IMR-90 (cell line): ENCODE measurements around the gene ERCC4. TPM values are rescaled to one million over a fixed set of nuclear protein-coding genes. Genes with fewer than 3 reads are reported as not detected.

Experiments
- ATAC-seq: fragments of 200-7000 bp; cut with Tn5 transposase; 2 replicates; pipeline ENCODE4 v1.9.1; 2020; ENCODE audit warnings: low read depth, mild to moderate bottlenecking, moderate library complexity
- BruUV-seq: library from RNA; stranded (reverse); fragments of 400-500 nt; replicated peaks from 2 replicates; lab custom pipeline; 2021; lab: Mats Ljungman, UMichigan
- CTCF ChIA-PET: fragments of 300-600 bp; formaldehyde crosslinking; extraction: SDS; loops from one replicate; lab custom pipeline; 2021; ENCODE audit warnings: antibody characterized with exemption; lab: Yijun Ruan, JAX
- POLR2A ChIA-PET: fragments of 300-600 bp; sonication (Branson Sonifier 250); formaldehyde crosslinking; loops from one replicate; lab custom pipeline; 2022; ENCODE audit warnings: antibody characterized with exemption; ENCODE audit not compliant: unreplicated experiment; lab: Charles Lee
- DNase-seq: peaks from one replicate; pipeline ENCODE4 v3.0.0; 2013
- H2AFZ ChIP-seq: replicated peaks from 2 replicates; pipeline ENCODE3; 2013; ENCODE audit warnings: low read length, mild to moderate bottlenecking; ENCODE audit not compliant: poor library complexity
- H2AK5ac ChIP-seq: 2 replicates; pipeline ENCODE4 v1.6.1; 2013; ENCODE audit warnings: low read depth, low read length, inconsistent platforms
- H2AK9ac ChIP-seq: replicated peaks from 2 replicates; pipeline ENCODE3; 2013; ENCODE audit warnings: mild to moderate bottlenecking, low read depth, low read length, moderate library complexity; ENCODE audit not compliant: poor library complexity
- H2BK120ac ChIP-seq: 2 replicates; pipeline ENCODE4 v1.6.1; 2013; ENCODE audit warnings: low read depth, low read length, inconsistent platforms
- H2BK15ac ChIP-seq: 3 replicates; pipeline ENCODE4 v1.6.1; 2013; ENCODE audit warnings: low read depth, low read length, inconsistent platforms
- H2BK20ac ChIP-seq: 2 replicates; pipeline ENCODE4 v1.6.1; 2013; ENCODE audit warnings: low read depth, mild to moderate bottlenecking, inconsistent platforms, low read length, moderate library complexity
- H2BK5ac ChIP-seq: 2 replicates; pipeline ENCODE4 v1.6.1; 2013; ENCODE audit warnings: mild to moderate bottlenecking, low read depth, low read length, inconsistent platforms; ENCODE audit not compliant: poor library complexity, severe bottlenecking
- H3K14ac ChIP-seq: replicated peaks from 2 replicates; pipeline ENCODE4 v1.6.1; 2013; ENCODE audit warnings: low read depth, low read length, inconsistent platforms
- H3K18ac ChIP-seq: 2 replicates; pipeline ENCODE4 v1.6.1; 2013; ENCODE audit warnings: low read depth, low read length, control low read depth
- H3K23ac ChIP-seq: 2 replicates; pipeline ENCODE4 v1.6.1; 2013; ENCODE audit warnings: low read depth, low read length, inconsistent platforms
- H3K27ac ChIP-seq: 2 replicates; pipeline ENCODE4 v1.5.1; 2013; ENCODE audit warnings: mild to moderate bottlenecking, control low read depth, low read length; ENCODE audit not compliant: insufficient read depth
- H3K27me3 ChIP-seq: 2 replicates; pipeline ENCODE4 v1.6.1; 2013; ENCODE audit warnings: low read length; ENCODE audit not compliant: control insufficient read depth, insufficient read depth
- H3K36me3 ChIP-seq: 2 replicates; pipeline ENCODE4 v1.6.1; 2013; ENCODE audit warnings: low read length, mixed read lengths; ENCODE audit not compliant: control insufficient read depth, insufficient read depth
- H3K4ac ChIP-seq: 2 replicates; pipeline ENCODE4 v1.6.1; 2013; ENCODE audit warnings: low read depth, low read length, inconsistent platforms
- H3K4me1 ChIP-seq: 2 replicates; pipeline ENCODE4 v1.6.1; 2013; ENCODE audit warnings: low read length, mixed read lengths; ENCODE audit not compliant: control insufficient read depth, insufficient read depth
- H3K4me2 ChIP-seq: 2 replicates; pipeline ENCODE4 v1.6.1; 2013; ENCODE audit warnings: low read depth, mild to moderate bottlenecking, control low read depth, low read length, moderate library complexity
- H3K4me3 ChIP-seq: 2 replicates; pipeline ENCODE4 v1.5.1; 2013; ENCODE audit warnings: low read depth, mild to moderate bottlenecking, control low read depth, low read length, moderate library complexity; ENCODE audit not compliant: insufficient read depth
- H3K56ac ChIP-seq: 2 replicates; pipeline ENCODE4 v1.6.1; 2013; ENCODE audit warnings: low read length, inconsistent platforms; ENCODE audit not compliant: insufficient read depth; ENCODE audit errors: extremely low read depth
- H3K79me1 ChIP-seq, 2 experiments: 2 replicates each; pipeline ENCODE4 v1.6.1; 2013; ENCODE audit warnings: low read length in 2 of 2, inconsistent platforms in 1 of 2, low read depth in 1 of 2
- H3K9ac ChIP-seq: 2 replicates; pipeline ENCODE4 v1.6.1; 2013; ENCODE audit warnings: low read depth, low read length, control low read depth
- H3K9me1 ChIP-seq: 2 replicates; pipeline ENCODE4 v1.6.1; 2013; ENCODE audit warnings: low read length, inconsistent platforms; ENCODE audit not compliant: insufficient read depth
- H3K9me3 ChIP-seq: 2 replicates; pipeline ENCODE4 v1.6.1; 2013; ENCODE audit warnings: low read length; ENCODE audit not compliant: control insufficient read depth, insufficient read depth
- H4K20me1 ChIP-seq: 2 replicates; pipeline ENCODE4 v1.6.1; 2013; ENCODE audit warnings: low read length, inconsistent platforms; ENCODE audit not compliant: insufficient read depth
- H4K5ac ChIP-seq: 2 replicates; pipeline ENCODE4 v1.6.1; 2013; ENCODE audit warnings: mild to moderate bottlenecking, low read depth, low read length, control low read depth
- H4K8ac ChIP-seq, 2 experiments: 2 replicates each; pipeline ENCODE4 v1.6.1; 2013; ENCODE audit warnings: low read depth in 2 of 2, low read length in 2 of 2, control low read depth in 1 of 2, inconsistent platforms in 1 of 2
- H4K91ac ChIP-seq: 2 replicates; pipeline ENCODE4 v1.6.1; 2013; ENCODE audit warnings: low read depth, low read length, inconsistent platforms; ENCODE audit not compliant: insufficient read depth
- BHLHE40 ChIP-seq: fragments of 150-350 bp; IDR thresholded peaks from 2 replicates; pipeline ENCODE4 v1.6.1; 2016; ENCODE audit warnings: mild to moderate bottlenecking, low read depth, low read length
- CEBPB ChIP-seq: IDR thresholded peaks from 2 replicates; pipeline ENCODE4 v1.6.1; 2012; ENCODE audit warnings: low read depth, low read length, improper control_type of control experiment
- CHD1 ChIP-seq: IDR thresholded peaks from 2 replicates; pipeline ENCODE4 v1.6.1; 2012; ENCODE audit warnings: low read depth, low read length, improper control_type of control experiment
- FOS ChIP-seq: fragments of 150-350 bp; IDR thresholded peaks from 2 replicates; pipeline ENCODE4 v1.6.1; 2016; ENCODE audit warnings: low read depth, low read length
- MAZ ChIP-seq: IDR thresholded peaks from 2 replicates; pipeline ENCODE4 v1.6.1; 2012; ENCODE audit warnings: low read depth, mild to moderate bottlenecking, low read length, improper control_type of control experiment, moderate library complexity, borderline replicate concordance
- MXI1 ChIP-seq: IDR thresholded peaks from 2 replicates; pipeline ENCODE4 v1.6.1; 2012; ENCODE audit warnings: low read depth, mild to moderate bottlenecking, low read length, moderate library complexity, borderline replicate concordance
- NFE2L2 ChIP-seq: fragments of 150-350 bp; IDR thresholded peaks from 2 replicates; pipeline ENCODE4 v1.6.1; 2016; ENCODE audit warnings: low read depth, mild to moderate bottlenecking, low read length
- POLR2A ChIP-seq: IDR thresholded peaks from 2 replicates; pipeline ENCODE4 v1.6.1; 2012; ENCODE audit warnings: mild to moderate bottlenecking, low read depth, low read length
- RAD21 ChIP-seq: IDR thresholded peaks from 2 replicates; pipeline ENCODE4 v1.6.1; 2012; ENCODE audit warnings: low read length, improper control_type of control experiment
- RCOR1 ChIP-seq: IDR thresholded peaks from 2 replicates; pipeline ENCODE4 v1.6.1; 2012; ENCODE audit warnings: mild to moderate bottlenecking, low read length, improper control_type of control experiment; ENCODE audit not compliant: insufficient replicate concordance
- RFX5 ChIP-seq: IDR thresholded peaks from 2 replicates; pipeline ENCODE4 v1.8.0; 2012; ENCODE audit warnings: low read depth, mild to moderate bottlenecking, low read length, moderate library complexity
- SMC3 ChIP-seq: fragments of 150-350 bp; IDR thresholded peaks from 2 replicates; pipeline ENCODE4 v1.6.1; 2016; ENCODE audit warnings: low read depth, mild to moderate bottlenecking, antibody characterized with exemption, low read length, moderate library complexity
- WGBS, 2 experiments: methylation state at CpG; one replicate each; pipeline versions ENCODE4 v1.1.5 to v1.1.7; 2013; ENCODE audit warnings: missing lambda C conversion rate in 2 of 2; ENCODE audit not compliant: insufficient read length in 1 of 2; ENCODE audit errors: extremely low coverage in 2 of 2; 5-methylcytosine and 5-hydroxymethylcytosine counted together
- dilution Hi-C: fragments of 300-500 bp; cut with HindIII; formaldehyde crosslinking; loops from one replicate; pipeline ENCODE4 v1.14.3; 2018; ENCODE audit warnings: low sequenced_read_pairs; ENCODE audit not compliant: unreplicated experiment
- in situ Hi-C: fragments of 300-500 bp; cut with MboI; formaldehyde crosslinking; loops from 3 replicates; pipeline ENCODE4 v1.14.3; 2019; ENCODE audit warnings: low sequenced_read_pairs, inconsistent platforms, mixed read lengths
- intact Hi-C: fragments of 100-400 bp; cut with micrococcal nuclease; formaldehyde crosslinking; loops from 2 replicates; pipeline ENCODE4 v1.10.0; 2022
- polyA plus RNA-seq, 3 experiments: library from polyadenylated mRNA; depleted of rRNA; stranded (reverse); fragments of >200 nt; gene quantifications; 2 replicates each; pipeline ENCODE4 v1.2.3, GENCODE V29; 2012; ENCODE audit warnings: low replicate concordance in 1 of 3
- total RNA-seq: library from RNA; depleted of rRNA; stranded (reverse); fragments of >200 nt; gene quantifications from 2 replicates; pipeline ENCODE4 v1.2.3, GENCODE V29; 2012
- TF ChIP-seq, protein P1 (sequence below): fragments of 150-350 bp; IDR thresholded peaks from 2 replicates; pipeline ENCODE4 v1.6.1; 2017; ENCODE audit warnings: mild to moderate bottlenecking, antibody characterized with exemption, low read length, low read depth
- TF ChIP-seq, protein P2 (sequence below): fragments of 150-350 bp; IDR thresholded peaks from 2 replicates; pipeline ENCODE4 v1.6.1; 2016; ENCODE audit warnings: low read depth, mild to moderate bottlenecking, low read length, moderate library complexity, borderline replicate concordance
- TF ChIP-seq, protein P3 (sequence below): conservative IDR thresholded peaks from 2 replicates; pipeline ENCODE4 v1.5.1; 2012; ENCODE audit warnings: mild to moderate bottlenecking, low read depth, low read length, improper control_type of control experiment

ERCC4 gene
- total and polyA plus RNA-seq, 2 of the 4 experiments (the other 2 are of a cell fraction): 2.9 to 19.2 TPM

DNA sequence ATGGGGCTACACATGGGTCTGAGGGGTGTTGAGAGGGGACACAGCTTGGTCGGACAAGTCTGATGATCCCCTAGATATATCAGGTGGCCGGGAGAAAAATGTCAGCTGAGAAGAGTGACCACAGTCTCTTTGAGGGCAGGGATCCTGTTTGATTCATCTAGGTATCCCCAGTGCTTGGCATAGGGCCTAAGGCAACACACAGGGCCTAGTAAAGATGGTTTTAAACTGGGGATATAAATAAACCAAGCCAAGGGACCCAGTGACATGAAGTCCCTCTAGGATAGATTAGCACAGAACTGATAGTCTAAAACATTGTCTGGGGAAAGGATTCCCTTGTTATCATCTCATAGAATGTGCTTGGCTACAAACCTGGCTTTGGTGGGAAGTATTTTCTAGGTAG lies 1.4 kb downstream of the ERCC4 start:
- Histone ChIP-seq H3K4ac (peak overlapping the region; percentile 93; the same call in 1 of the 2 replicates), H3K4me1 (peaks cover 7% of the 10 kb centered on the region), H4K5ac (no peak overlapping the region; the same call in 1 of the 2 replicates), H3K18ac (no peak overlapping the region), H3K4me2 (peak overlapping the region; percentile 86; the same call in 1 of the 2 replicates), H4K8ac (peak overlapping the region; percentile 94 to 96; a peak in 2 of 4 replicates), H2AK5ac (no peak overlapping the region), H3K79me1 (peaks cover 18 to 19% of the 10 kb centered on the region in 2 experiments), H3K56ac (no peak overlapping the region), H3K27me3 (no peaks in the 10 kb centered on the region), H2AFZ (no peak overlapping the region), H2BK15ac (no peak overlapping the region), H3K23ac (peak overlapping the region; percentile 82), H3K9ac (peak overlapping the region; percentile 92; the same call in 1 of the 2 replicates), H2BK120ac (no peak overlapping the region), H3K9me1 (peaks cover 7% of the 10 kb centered on the region), H3K9me3 (no peaks in the 10 kb centered on the region), H3K4me3 (no peak overlapping the region), H3K27ac (no peak overlapping the region), H2AK9ac (peak overlapping the region; percentile 92), H3K14ac (no peak overlapping the region), H4K20me1 (peaks cover 3% of the 10 kb centered on the region; the same call in 1 of the 2 replicates), H2BK20ac (no peak overlapping the region), H4K91ac (no peak overlapping the region), H2BK5ac (no peak overlapping the region), H3K36me3 (peaks cover 2% of the 10 kb centered on the region)
- no TSS peak for BruUV-seq
- no CpG with 5 or more reads among the region's 2 CpGs for WGBS, 2 experiments
- TF ChIP-seq RAD21 (no peak), POLR2A (no peak), FOS (no peak), MAZ (no peak), NFE2L2 (no peak), SMC3 (no peak), MXI1 (no peak), CEBPB (no peak), RCOR1 (no peak), CHD1 (no peak), BHLHE40 (no peak), RFX5 (no peak)
- TF ChIP-seq, protein P1, sequence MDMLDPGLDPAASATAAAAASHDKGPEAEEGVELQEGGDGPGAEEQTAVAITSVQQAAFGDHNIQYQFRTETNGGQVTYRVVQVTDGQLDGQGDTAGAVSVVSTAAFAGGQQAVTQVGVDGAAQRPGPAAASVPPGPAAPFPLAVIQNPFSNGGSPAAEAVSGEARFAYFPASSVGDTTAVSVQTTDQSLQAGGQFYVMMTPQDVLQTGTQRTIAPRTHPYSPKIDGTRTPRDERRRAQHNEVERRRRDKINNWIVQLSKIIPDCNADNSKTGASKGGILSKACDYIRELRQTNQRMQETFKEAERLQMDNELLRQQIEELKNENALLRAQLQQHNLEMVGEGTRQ: no peak
- TF ChIP-seq, protein P2, sequence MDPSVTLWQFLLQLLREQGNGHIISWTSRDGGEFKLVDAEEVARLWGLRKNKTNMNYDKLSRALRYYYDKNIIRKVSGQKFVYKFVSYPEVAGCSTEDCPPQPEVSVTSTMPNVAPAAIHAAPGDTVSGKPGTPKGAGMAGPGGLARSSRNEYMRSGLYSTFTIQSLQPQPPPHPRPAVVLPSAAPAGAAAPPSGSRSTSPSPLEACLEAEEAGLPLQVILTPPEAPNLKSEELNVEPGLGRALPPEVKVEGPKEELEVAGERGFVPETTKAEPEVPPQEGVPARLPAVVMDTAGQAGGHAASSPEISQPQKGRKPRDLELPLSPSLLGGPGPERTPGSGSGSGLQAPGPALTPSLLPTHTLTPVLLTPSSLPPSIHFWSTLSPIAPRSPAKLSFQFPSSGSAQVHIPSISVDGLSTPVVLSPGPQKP: no peak
- TF ChIP-seq, protein P3, sequence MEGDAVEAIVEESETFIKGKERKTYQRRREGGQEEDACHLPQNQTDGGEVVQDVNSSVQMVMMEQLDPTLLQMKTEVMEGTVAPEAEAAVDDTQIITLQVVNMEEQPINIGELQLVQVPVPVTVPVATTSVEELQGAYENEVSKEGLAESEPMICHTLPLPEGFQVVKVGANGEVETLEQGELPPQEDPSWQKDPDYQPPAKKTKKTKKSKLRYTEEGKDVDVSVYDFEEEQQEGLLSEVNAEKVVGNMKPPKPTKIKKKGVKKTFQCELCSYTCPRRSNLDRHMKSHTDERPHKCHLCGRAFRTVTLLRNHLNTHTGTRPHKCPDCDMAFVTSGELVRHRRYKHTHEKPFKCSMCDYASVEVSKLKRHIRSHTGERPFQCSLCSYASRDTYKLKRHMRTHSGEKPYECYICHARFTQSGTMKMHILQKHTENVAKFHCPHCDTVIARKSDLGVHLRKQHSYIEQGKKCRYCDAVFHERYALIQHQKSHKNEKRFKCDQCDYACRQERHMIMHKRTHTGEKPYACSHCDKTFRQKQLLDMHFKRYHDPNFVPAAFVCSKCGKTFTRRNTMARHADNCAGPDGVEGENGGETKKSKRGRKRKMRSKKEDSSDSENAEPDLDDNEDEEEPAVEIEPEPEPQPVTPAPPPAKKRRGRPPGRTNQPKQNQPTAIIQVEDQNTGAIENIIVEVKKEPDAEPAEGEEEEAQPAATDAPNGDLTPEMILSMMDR: no peak
- POLR2A ChIA-PET: no interaction called here
- in situ Hi-C loops: loop anchor here (5.0 to 10.0 kb wide), 3 partner anchors 323 to 606 kb away; no protein-coding TSS in a partner anchor
- DNase-seq (no peak), ATAC-seq (no peak)
- intact Hi-C loops: loop anchor here (5.0 kb wide), 3 partner anchors 151 to 316 kb away; partner anchors contain the start of gene MRTFB
- CTCF ChIA-PET: interaction anchor here (0.7 kb wide), 1 partner anchor 34 kb away, joined by 3 read pairs; no protein-coding TSS in a partner anchor
- dilution Hi-C loops: no loop called here
